GM12801 (cell line): ENCODE measurements around the gene PRKCA.

ENCODE experiments used
- CTCF ChIP-seq: IDR thresholded peaks from one replicate; pipeline ENCODE4 v1.5.1; 2011; ENCODE audit warnings: control low read depth; ENCODE audit not compliant: insufficient read length; ENCODE audit errors: extremely low read depth

Gene PRKCA

DNA sequence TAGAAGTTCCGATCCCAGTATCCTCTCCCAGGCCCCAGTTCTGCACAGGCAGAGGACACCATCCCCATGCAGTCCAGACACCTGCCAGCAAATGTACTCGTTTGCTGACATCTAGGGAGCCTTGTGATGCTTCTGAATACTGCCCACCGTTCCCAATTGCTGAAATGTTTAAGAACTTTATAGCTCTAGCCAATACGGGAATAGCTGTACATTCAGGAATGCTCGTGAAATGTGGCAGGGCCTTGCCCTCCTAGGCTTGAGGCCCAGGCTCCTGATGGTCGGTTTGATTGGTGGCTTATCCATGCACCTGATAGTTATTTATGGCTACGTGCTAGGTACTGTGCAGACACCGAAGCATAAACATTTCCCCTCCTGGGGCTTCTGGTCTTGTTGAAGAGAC, 255.5 kb downstream of the PRKCA start:
- TF ChIP-seq CTCF = no peak

GRCh38 chr17:66560691-66561090, 258.3 kb downstream of the PRKCA start:
- TF ChIP-seq CTCF = no peak

- no peak for TF ChIP-seq CTCF
These were observed 259.7 kb downstream of the PRKCA start for GRCh38 chr17:66562119-66562518.

DNA sequence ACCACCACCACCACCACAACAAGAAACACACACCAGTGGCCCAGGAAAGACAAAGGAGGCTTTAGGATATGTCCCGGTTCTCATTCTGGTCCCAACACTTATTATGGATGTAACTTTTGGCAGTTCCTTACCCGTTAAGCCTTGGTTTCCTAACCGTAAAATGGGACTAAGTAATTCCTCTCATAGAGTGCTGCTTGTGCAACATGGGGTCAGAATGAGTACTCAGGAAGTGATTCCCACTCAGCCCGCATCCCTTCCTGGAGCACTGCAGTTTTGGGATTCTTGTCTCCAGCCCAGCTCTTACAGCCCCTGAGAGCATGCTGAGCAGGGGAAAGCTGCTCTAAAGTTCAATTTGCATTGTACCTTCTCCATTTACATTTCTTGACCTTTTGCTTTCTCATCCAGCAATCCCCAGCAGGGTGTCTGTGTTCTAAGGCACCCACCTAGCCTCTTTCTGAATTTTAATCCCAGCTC, 262.6 kb downstream of the PRKCA start:
- TF ChIP-seq CTCF = no peak

GRCh38 chr17:66567234-66568170, 265.1 kb downstream of the PRKCA start:
- TF ChIP-seq CTCF = peak; percentile 80

- no peak for TF ChIP-seq CTCF
These were observed 267.2 kb downstream of the PRKCA start for GRCh38 chr17:66569572-66569971.

- TF ChIP-seq CTCF = no peak
These were observed 268.2 kb downstream of the PRKCA start for GRCh38 chr17:66570447-66571195.
